Fibroblast of lung (primary cell): Measurements from ENCODE around the gene RTL10. TPM values are rescaled to one million over a fixed set of nuclear protein-coding genes. Genes with fewer than 3 reads are reported as not detected.
A peak's percentile ranks its signal among the peaks of the same experiment; 100 is the strongest.

Experiments
- DNase-seq, 2 donors: peaks; one replicate each; pipeline versions ENCODE4 v3.0.0 to v3.0.0-alpha.2; 2010; ENCODE audit warnings: low read depth in 2 of 2
- H2AFZ ChIP-seq: 2 replicates; pipeline ENCODE4 v1.5.1; 2012; ENCODE audit warnings: low read length, control low read depth, inconsistent platforms
- H3K27ac ChIP-seq: 2 replicates; pipeline ENCODE4 v1.5.1; 2011; ENCODE audit warnings: low read length, control low read depth; ENCODE audit not compliant: insufficient read depth
- H3K27me3 ChIP-seq: 2 replicates; pipeline ENCODE4 v1.5.1; 2011; ENCODE audit warnings: mild to moderate bottlenecking, low read length; ENCODE audit not compliant: control insufficient read depth, insufficient read depth
- H3K36me3 ChIP-seq: 2 replicates; pipeline ENCODE4 v1.5.1; 2011; ENCODE audit warnings: low read length; ENCODE audit not compliant: control insufficient read depth, insufficient read depth
- H3K4me1 ChIP-seq: 2 replicates; pipeline ENCODE4 v1.5.1; 2011; ENCODE audit warnings: low read length; ENCODE audit not compliant: control insufficient read depth, insufficient read depth; ENCODE audit errors: extremely low read depth
- H3K4me2 ChIP-seq: 2 replicates; pipeline ENCODE4 v1.5.1; 2011; ENCODE audit warnings: low read length, control low read depth; ENCODE audit not compliant: insufficient read depth; ENCODE audit errors: extremely low read depth
- H3K4me3 ChIP-seq, 4 experiments: fragments of 200-600 bp in 1 of 4; sonication (generic) in 1 of 4; replicated peaks in 1 of 4; 2 replicates each; pipeline ENCODE4 v1.5.1; 2011 to 2016; ENCODE audit warnings: low read length in 4 of 4, low read depth in 3 of 4, mild to moderate bottlenecking in 3 of 4, control low read depth in 2 of 4, inconsistent platforms in 1 of 4, mixed read lengths in 1 of 4; ENCODE audit not compliant: insufficient read depth in 1 of 4; ENCODE audit errors: control extremely low read depth in 1 of 4
- H3K79me2 ChIP-seq: 2 replicates; pipeline ENCODE4 v1.5.1; 2012; ENCODE audit warnings: mild to moderate bottlenecking, low read length, inconsistent platforms; ENCODE audit not compliant: control insufficient read depth, insufficient read depth
- H3K9ac ChIP-seq: 2 replicates; pipeline ENCODE4 v1.5.1; 2011; ENCODE audit warnings: mild to moderate bottlenecking, low read length, control low read depth; ENCODE audit not compliant: insufficient read depth
- H3K9me3 ChIP-seq: 2 replicates; pipeline ENCODE4 v1.5.1; 2012; ENCODE audit warnings: low read depth, low read length; ENCODE audit not compliant: control insufficient read depth, insufficient read depth
- H4K20me1 ChIP-seq: 2 replicates; pipeline ENCODE4 v1.5.1; 2011; ENCODE audit warnings: low read length; ENCODE audit not compliant: control insufficient read depth, insufficient read depth; ENCODE audit errors: extremely low read depth
- CTCF ChIP-seq, 2 donors: IDR thresholded peaks in 1 of 2; conservative IDR thresholded peaks in 1 of 2; 1 replicate in 1 of 2; 2 replicates in 1 of 2; pipeline ENCODE4 v1.5.1; 2011 to 2012; ENCODE audit warnings: low read length in 2 of 2, control low read depth in 1 of 2, inconsistent platforms in 1 of 2, low read depth in 1 of 2, mild to moderate bottlenecking in 1 of 2
- EZH2 ChIP-seq: IDR thresholded peaks from 2 replicates; pipeline ENCODE4 v1.5.1; 2012; ENCODE audit warnings: low read length, control low read depth, mild to moderate bottlenecking; ENCODE audit errors: missing control alignments
- polyA plus RNA-seq, 2 donors: library from polyadenylated mRNA; depleted of rRNA in 1 of 2; stranded (reverse) in 1 of 2; unstranded in 1 of 2; fragments of >200 nt; gene quantifications; 2 replicates each; pipeline ENCODE4 v1.2.1, GENCODE V29; 2011 to 2012; ENCODE audit warnings: missing spikeins in 1 of 2
- total RNA-seq: library from RNA; depleted of rRNA; stranded (reverse); fragments of >200 nt; gene quantifications from 2 replicates; pipeline ENCODE4 v1.2.1, GENCODE V29; 2014

RTL10 gene
- total and polyA plus RNA-seq, 2 donors (not counting 1 experiment from before 2014, with no cell fraction given): 6.5 to 7.3 TPM

GRCh38 chr22:19879992-19880785 lies 25.5 kb upstream of the RTL10 start:
- peaks cover 8% of the 10 kb centered on the region for H3K79me2 ChIP-seq
- TF ChIP-seq EZH2 (no peak), CTCF (conservative IDR thresholded peaks at IDR 0.05 in 1 of 2, IDR thresholded peaks at IDR 0.05 in 1 of 2; ENCODE audit: low read depth in 1 of 2, low read length in 2 of 2) (no peak)
- peak overlapping the region; percentile 98 for H3K27ac ChIP-seq
- H3K4me3 ChIP-seq: no peak overlapping the region
- H3K9ac ChIP-seq: peak overlapping the region; percentile 64
- H3K27me3 ChIP-seq: no peaks in the 10 kb centered on the region
- H2AFZ ChIP-seq: no peak overlapping the region
- peaks cover 42% of the 10 kb centered on the region for H3K4me1 ChIP-seq
- no peaks in the 10 kb centered on the region for H4K20me1 ChIP-seq
- H3K9me3 ChIP-seq: no peaks in the 10 kb centered on the region
- H3K36me3 ChIP-seq: peaks cover 7% of the 10 kb centered on the region
- H3K4me2 ChIP-seq: peak overlapping the region; percentile 84
- DNase-seq: no peak

GRCh38 chr22:19879643-19879991 lies 24.9 kb upstream of the RTL10 start:
- TF ChIP-seq CTCF (conservative IDR thresholded peaks at IDR 0.05 in 1 of 2, IDR thresholded peaks at IDR 0.05 in 1 of 2; ENCODE audit: low read depth in 1 of 2, low read length in 2 of 2) (no peak), EZH2 (no peak)
- Histone ChIP-seq H3K36me3 (peaks cover 7% of the 10 kb centered on the region), H3K27me3 (no peaks in the 10 kb centered on the region), H3K27ac (peak overlapping the region; percentile 98), H3K9ac (no peak overlapping the region), H3K4me3 (no peak overlapping the region), H4K20me1 (no peaks in the 10 kb centered on the region), H3K9me3 (no peaks in the 10 kb centered on the region), H3K79me2 (peaks cover 8% of the 10 kb centered on the region), H3K4me1 (peaks cover 44% of the 10 kb centered on the region), H3K4me2 (no peak overlapping the region), H2AFZ (no peak overlapping the region)
- DNase-seq: no peak

GRCh38 chr22:19879246-19879570 lies 24.5 kb upstream of the RTL10 start:
- Histone ChIP-seq H3K9ac (peak overlapping the region; percentile 25), H3K4me3 (no peak overlapping the region), H3K9me3 (no peaks in the 10 kb centered on the region), H2AFZ (no peak overlapping the region), H3K27me3 (no peaks in the 10 kb centered on the region), H3K4me1 (peaks cover 44% of the 10 kb centered on the region), H3K36me3 (peaks cover 8% of the 10 kb centered on the region), H4K20me1 (no peaks in the 10 kb centered on the region), H3K27ac (no peak overlapping the region), H3K4me2 (no peak overlapping the region), H3K79me2 (peaks cover 8% of the 10 kb centered on the region)
- no peak for DNase-seq
- no peak for TF ChIP-seq EZH2
- no peak for TF ChIP-seq CTCF (conservative IDR thresholded peaks at IDR 0.05 in 1 of 2, IDR thresholded peaks at IDR 0.05 in 1 of 2; ENCODE audit: low read depth in 1 of 2, low read length in 2 of 2)
